HG02852 (cell line): Measurements from ENCODE around the gene TMEM170B.

ENCODE experiments used
- ATAC-seq: cut with Tn5 transposase; IDR thresholded peaks from one replicate; pipeline ENCODE4 v1.9.1; 2021; ENCODE audit warnings: mild to moderate bottlenecking, moderate library complexity; ENCODE audit not compliant: unreplicated experiment

Gene TMEM170B

DNA sequence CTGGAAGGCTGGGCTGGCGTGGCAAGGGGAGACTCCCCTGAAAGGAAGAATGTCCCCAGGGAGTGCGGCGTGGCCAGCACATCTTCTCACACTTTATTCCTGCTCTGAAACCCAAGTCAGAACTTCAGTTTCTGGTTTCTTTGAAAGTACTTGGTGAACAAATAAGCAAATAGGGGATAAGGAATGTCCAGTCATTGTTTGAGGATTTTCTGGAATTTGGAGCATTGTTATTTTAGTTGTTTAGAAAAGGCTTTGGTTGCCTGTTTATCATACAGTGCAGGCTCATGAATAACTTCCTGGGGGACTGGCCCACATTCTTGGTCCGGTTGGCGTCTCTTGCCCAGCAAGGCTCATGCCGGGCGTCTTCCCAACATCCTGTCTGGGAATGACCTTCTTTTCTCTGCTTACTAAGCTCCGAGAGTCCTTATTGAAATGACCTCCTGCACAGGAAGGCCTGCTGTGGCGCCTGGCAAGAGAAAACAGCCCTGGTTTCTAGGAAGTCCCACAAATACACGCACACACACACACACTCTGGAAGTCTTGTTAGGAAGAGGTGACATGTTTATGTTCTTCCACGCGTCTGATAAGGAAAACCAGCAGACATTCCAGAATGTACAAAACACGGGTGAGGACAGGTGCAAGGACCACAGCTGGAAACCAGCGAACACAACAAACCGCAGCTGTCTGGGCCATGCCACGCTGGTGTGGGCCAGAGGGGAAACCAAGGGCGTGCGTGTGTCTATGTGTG is 71.9 kb downstream of the TMEM170B start:
- ATAC-seq: no peak

DNA sequence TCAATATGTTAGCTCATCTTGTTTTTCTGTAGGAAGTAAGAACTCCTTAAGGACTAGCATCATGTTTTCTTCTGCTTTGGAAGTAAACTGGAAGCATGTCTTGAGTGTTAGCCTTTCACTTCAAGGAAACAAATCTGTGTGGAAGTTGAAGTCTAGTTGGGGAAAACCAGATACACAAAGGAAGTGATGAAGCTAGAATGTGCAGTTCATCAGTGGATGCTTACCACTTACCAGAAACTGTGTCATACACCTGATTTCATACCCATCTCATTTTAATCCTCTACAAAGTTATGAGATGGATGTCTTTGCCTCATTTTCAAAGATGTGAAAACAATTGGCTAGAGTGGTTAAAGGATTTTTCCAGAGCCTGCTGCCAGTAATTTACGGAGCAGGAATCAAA is 75.8 kb downstream of the TMEM170B start:
- ATAC-seq: no peak

DNA sequence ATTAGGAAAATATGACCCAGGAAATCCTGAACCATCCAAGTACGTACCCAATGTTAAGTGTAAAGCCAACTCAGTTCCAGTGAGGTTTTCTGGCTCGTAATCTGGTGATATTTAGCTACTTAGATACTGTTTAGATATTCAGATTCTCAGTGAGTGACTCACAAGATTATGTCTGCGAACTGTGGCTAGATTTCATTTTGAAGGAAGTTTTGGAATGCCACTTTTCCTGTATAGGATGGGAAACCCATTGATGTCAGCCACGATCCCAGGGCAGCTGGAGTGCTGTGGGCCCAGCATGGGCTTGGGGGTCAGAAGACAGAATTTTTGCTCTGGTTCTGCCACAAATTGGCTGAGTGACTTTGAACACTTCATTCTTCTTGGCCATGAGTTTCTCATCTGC is 76.3 kb downstream of the TMEM170B start:
- ATAC-seq: no peak

DNA sequence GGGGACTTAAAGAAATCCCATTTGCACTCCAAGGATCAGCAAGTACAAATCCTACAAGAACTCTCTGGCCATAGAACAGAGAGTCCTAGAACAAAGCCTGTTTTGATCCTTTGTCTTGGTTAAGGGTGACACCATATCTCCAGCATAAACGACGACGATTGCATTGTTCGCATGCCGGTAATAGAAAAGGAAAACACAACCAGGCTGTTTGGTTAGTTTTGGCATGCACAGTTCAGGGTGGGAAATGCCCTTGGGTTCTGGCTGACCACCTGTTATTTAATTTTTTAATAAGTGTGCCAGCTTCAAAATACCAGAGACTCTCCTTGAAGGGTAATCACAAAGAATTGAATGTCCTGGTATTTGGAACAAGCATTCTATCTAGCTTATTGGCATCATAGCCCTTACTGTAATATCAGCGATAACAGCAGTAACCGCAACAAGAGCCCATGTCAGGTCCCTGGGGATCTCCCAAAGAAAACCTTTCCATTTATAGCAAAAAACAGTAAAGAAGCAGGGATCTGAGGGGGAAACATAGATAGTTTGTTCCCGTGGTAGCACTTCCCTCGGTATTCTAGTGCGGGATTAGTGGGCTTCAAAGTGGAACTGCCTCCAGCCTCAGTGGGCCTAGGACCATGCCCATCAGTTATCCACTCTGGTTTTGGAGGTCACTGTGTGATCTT is 77.1 kb downstream of the TMEM170B start:
- no peak for ATAC-seq

DNA sequence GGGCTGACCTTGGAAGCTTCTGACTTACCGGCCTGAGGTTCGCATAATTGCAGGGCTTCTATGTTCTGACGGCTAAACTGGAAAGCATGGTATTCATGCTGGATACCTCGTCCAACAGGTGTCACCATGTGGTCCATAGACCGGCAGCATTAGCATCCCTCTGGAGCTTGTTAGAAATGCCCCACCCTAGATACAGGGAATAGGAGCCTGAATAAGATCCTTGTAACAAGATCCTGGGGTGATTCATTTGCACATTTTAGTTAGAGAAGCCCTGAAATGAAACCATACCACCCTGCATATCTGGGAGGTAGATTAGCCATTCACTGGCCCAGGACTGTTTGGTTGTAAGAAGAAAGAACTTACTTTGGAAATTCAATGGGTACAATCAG is 77.7 kb downstream of the TMEM170B start:
- no peak for ATAC-seq

DNA sequence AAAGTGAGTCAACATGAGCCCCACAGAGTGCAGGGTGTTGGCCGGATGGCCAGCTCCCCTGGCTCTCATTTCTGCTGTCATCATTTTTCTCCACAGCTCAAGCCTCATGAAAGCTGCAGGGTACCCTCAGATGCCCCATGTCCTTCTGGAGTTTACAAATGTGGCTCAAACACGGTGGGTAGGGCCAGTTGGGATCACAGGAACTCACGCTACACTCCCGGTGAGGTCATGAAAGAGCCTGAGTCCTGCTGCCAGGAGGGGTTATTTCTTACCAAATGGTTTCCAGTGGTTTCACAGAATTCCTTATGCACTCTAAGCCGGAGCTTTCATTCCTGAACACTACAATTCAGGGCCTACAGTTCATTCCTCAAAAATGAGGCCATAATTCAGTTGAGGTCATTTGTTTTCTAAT is 78.7 kb downstream of the TMEM170B start:
- no peak for ATAC-seq

DNA sequence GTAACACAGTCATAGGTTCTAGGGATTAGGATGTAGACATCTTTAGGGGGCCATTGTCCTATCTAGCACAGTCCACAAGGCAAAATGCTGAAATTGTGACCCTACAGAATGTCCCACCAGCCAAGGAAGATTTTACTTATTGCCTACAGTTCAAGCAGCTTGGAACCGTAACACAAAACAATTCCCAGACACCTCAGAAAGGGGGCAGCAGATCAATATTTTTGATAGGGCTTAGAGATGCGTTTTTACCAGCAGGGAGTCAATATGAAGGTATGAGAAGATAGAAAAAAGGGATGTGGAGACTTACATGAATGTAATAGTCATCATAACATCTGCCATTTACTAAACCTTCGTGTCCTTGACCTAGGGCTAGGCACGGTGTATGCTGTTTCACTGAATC is 81.0 kb downstream of the TMEM170B start:
- no peak for ATAC-seq

DNA sequence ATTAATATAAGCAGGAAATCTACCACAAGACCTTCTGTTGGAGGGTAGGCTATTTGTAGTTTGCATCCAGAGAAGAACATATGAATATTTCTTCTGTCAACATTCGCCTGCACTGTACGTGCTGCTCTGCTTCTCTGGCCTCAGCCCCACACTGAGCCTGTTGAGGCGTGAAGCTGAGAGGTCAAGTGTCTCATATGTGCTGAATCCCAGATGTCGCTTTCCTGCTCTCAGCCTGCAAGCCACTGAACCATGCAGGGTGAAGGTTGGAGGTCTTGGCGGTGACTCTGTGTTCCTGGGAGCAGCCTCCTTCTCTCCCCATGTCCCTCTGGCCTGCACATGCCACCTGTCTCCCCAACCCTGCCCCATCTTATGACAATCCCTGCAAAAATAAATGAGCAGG is 83.6 kb downstream of the TMEM170B start:
- ATAC-seq: no peak

DNA sequence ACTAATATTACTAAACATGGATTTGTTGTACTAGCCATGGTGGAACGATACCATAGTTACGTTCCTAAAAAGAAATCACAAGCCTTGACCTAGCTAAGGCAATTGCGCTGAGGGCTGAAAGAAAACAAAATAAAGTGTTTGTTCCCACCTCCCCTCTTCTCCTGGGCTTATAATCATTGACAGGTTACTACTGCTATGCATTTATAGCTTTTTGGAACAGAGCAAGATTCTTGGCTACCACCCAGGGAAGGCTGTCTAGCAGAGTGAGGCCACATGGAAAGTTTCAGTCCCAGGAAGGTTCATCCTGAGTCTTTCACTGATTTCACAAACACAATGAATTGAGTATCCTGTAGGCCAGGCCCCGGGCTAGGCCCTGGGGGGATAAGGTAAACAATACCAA is 84.6 kb downstream of the TMEM170B start:
- ATAC-seq: no peak

DNA sequence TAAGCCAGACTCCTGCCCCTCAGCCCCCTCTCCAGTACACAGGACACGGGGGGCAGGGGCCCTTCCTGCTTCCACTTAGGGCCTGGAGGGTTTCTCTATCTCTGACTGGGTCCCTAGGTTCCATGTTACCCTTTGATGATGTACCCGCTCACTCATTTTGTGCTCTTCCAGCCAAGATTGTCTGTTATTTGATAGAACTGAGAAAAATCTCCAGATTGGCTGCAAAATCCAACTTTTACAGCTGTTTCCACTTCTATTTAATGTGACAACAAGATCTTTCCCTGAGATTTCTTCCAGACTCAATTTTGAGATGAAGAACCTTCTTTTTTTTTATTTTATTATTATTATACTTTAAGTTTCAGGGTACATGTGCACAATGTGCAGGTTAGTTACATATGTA is 85.7 kb downstream of the TMEM170B start:
- no peak for ATAC-seq

DNA sequence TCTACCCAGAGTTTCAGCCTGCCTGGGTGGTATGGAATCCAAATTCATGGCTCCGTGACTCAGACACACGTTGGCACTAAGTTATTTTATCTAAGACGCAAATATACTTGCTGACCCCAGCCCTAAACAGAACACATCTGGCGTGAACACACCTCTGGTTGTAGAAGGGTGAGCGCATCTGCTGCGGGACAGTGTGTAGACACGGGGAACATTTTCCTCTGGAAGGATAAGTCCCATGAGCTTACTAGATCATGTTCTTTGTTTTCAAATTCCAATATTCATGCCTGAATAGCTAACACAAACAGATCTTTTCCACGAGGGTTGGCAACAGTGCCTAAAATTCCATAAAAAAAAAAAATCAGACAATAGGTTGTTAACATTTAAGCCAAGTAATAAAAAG is 87.8 kb downstream of the TMEM170B start:
- no peak for ATAC-seq

DNA sequence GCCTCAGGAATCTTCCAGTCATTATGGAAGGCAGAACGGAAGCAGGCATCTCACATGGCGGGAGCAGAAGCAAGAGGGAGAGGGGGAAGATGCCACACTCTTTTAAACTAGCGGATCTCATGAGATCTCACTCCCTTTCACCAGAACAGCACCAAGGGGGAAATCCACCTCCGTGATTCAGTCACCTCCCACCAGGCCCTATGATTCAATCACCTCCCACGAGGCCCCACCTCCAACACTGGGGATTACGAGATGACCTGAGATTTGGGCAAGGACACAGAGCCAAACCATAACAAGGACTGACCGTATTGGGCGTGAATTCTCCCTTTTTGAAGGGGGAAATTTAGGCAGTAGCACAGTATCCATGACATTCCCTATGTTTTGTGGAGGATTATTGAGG is 88.8 kb downstream of the TMEM170B start:
- no peak for ATAC-seq

DNA sequence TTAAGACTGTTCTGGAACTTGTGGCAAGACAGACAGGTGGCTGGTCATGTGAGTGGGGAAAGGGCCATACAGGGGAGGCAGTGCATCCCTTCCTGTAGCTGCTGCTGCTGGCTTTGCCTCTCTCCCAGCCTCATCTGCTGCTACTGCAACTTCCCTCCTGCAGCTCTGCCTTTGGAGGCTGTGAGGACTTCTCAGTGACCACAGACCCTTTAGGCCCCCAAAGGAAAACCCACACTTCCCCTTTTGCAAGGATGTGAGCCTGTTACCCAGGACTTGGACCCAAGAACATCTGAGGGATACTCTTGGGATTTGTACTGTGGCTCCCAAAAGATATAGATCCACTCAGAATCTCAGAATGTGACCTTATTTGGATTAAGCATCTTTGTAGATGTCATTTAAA is 91.0 kb downstream of the TMEM170B start:
- ATAC-seq: no peak

DNA sequence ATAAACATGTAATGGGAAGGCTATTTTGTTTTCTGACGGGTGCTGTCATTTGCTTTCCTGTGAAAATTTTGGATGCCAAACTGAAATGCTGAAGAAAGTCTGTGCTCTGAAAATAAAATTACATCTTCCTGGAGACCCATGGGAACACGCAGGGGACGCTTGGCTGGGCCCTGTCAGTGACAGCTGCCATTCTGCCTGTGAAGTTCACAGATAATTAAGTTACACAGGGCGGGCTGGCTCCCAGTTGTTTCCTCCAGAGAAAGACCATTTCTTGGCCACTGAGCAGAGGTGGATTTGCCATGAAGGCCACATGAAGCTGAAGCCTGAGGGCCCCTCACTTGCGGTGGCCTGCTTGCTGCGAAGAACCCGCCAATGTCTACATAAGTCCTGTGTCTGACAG is 93.5 kb downstream of the TMEM170B start:
- ATAC-seq: no peak

DNA sequence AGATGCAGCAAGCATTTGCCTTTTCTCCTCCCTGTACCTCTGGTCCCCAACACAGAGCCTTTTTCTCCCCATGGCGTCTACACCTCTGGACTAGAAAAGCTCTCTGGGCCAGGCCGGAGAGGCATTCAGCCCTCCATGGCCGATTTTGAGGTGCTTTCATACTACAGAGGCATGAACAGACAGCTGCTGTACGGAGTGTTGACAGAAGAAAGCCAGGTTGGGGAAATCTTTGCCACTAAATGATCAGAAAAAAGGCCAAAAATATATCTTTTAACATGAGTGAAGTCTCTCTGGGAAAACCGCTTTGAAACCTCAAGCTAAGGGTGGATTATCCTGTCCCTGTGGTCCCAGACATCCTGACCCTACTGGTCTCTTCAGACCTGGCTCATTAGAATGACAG is 94.0 kb downstream of the TMEM170B start:
- ATAC-seq: no peak

DNA sequence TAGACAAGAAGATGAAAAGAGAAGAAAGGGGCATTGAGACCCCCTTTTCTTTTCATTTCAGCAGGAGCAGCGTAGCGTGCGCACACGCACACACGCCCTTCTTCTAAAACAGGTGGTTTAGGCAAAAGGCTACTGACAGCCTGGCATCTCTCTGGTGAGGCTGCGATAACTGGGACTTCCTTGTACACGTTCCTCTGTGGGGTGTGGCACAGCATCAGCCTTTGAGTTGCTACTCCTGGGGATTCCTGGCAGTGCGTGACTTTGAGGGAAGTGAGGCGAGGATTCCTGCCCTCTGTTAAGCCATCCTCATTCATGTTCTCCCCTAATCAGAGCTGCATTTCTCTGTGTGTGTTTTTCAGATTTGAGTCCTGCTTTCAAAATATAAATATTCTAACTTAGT is 94.7 kb downstream of the TMEM170B start:
- no peak for ATAC-seq

DNA sequence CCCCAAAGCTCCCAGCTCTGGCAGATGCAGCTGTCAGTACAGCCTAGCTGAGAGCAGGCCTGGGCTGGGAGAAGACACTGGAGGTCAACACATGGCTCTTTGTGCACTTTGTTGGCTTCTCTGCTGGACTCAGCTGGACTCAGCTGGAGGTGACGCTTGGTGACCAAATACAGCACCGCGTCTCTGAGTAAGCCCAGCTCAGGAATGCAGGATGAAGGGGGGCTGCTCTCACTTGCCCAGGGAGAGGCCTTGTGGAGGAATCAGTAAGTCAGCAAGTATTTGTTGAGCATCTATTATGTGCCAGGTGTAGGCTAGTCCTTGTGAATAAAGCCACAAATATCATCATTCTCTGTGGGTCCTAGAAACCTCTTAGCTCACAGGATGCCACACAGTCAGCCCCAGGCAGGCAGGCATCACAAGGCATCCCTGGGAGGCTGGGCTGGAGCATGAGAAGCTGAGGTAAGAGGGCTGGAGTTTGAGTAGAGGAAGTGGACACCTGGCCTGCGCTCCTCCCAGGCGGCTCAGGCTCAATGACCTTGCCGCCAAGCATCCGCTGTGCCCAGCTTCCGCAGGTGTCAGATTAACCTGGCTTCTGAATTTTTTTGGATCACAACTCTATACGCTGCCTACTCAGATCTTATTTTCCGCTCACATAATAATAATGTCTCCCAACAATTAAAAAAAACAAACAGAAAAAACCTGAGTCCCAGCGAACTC is 95.4 kb downstream of the TMEM170B start:
- no peak for ATAC-seq
